HCT116 (cell line): ENCODE results near the gene GGTLC2. TPM values are rescaled to one million over a fixed set of nuclear protein-coding genes. Genes with fewer than 3 reads are reported as not detected.
"Not testable (repeated sequence)": the region's sequence is repeated elsewhere in the genome, so short reads cannot be mapped to it uniquely, and the experiment has no call there.

Experiments used
- ATAC-seq: fragments of 200-7000 bp; cut with Tn5 transposase; 2 replicates; pipeline ENCODE4 v1.9.1; 2020; ENCODE audit warnings: mild to moderate bottlenecking, moderate library complexity
- Bru-seq: library from RNA; stranded (reverse); fragments of 400-500 nt; gene quantifications from one replicate; lab custom pipeline; 2021; lab: Mats Ljungman, UMichigan
- BruChase-seq, 2 experiments: library from RNA; stranded (reverse); fragments of 400-500 nt; gene quantifications; one replicate each; lab custom pipeline; 2021; lab: Mats Ljungman, UMichigan
- BruUV-seq: library from RNA; stranded (reverse); fragments of 400-500 nt; replicated peaks from 2 replicates; lab custom pipeline; 2021; lab: Mats Ljungman, UMichigan
- CTCF ChIA-PET: fragments of 300-600 bp; sonication (Branson Sonifier 250); formaldehyde crosslinking; loops from one replicate; lab custom pipeline; 2021; ENCODE audit warnings: antibody characterized with exemption; lab: Charles Lee
- POLR2A ChIA-PET: fragments of 300-600, 350-600 bp; sonication (Branson Sonifier 250); formaldehyde crosslinking; loops from one replicate; lab custom pipeline; 2021; ENCODE audit warnings: antibody characterized with exemption; lab: Charles Lee
- RAD21 ChIA-PET, 2 experiments: fragments of 300-600 bp; sonication (Branson Sonifier 250); formaldehyde crosslinking; loops; one replicate each; lab custom pipeline; 2023; ENCODE audit warnings: low total read pairs in 2 of 2; ENCODE audit not compliant: uncharacterized antibody in 2 of 2, unreplicated experiment in 2 of 2, low non-redundant PET in 1 of 2; lab: Charles Lee
- DNase-seq: peaks from one replicate; pipeline ENCODE4 v3.0.0-alpha.2; 2010; ENCODE audit warnings: low read depth, low spot score
- H2AFZ ChIP-seq: fragments of 200-600 bp; shearing (Covaris generic), sonication (generic); 2 replicates; pipeline ENCODE4 v1.6.1; 2017; ENCODE audit warnings: low read depth, mixed run types, mixed read lengths, antibody characterized with exemption, low read length; ENCODE audit not compliant: poor library complexity, severe bottlenecking
- H3K27ac ChIP-seq: 2 replicates; pipeline ENCODE4 v1.5.1; 2012; ENCODE audit warnings: low read depth, low read length
- H3K27me3 ChIP-seq: fragments of 200-600 bp; sonication (generic); 2 replicates; pipeline ENCODE4 v1.6.1; 2016; ENCODE audit warnings: mixed run types, low read length, mixed read lengths; ENCODE audit not compliant: insufficient read depth
- H3K36me3 ChIP-seq, 2 experiments: fragments of 200-500 bp in 1 of 2; fragments of 200-600 bp in 1 of 2; sonication (Bioruptor generic) in 1 of 2; sonication (generic) in 1 of 2; 2 replicates each; pipeline versions ENCODE4 v1.5.1 to v1.6.1; 2014 to 2016; ENCODE audit warnings: low read length in 2 of 2, inconsistent platforms in 1 of 2, mixed read lengths in 1 of 2, mixed run types in 1 of 2; ENCODE audit not compliant: insufficient read depth in 2 of 2, control insufficient read depth in 1 of 2
- H3K4me1 ChIP-seq, 2 experiments: fragments of 200-600 bp in 1 of 2; sonication (generic) in 1 of 2; 2 replicates each; pipeline versions ENCODE4 v1.5.1 to v1.6.1; 2012 to 2017; ENCODE audit warnings: low read length in 2 of 2, inconsistent platforms in 1 of 2, mild to moderate bottlenecking in 1 of 2, mixed read lengths in 1 of 2, mixed run types in 1 of 2, moderate library complexity in 1 of 2; ENCODE audit not compliant: insufficient read depth in 2 of 2, control insufficient read depth in 1 of 2
- H3K4me2 ChIP-seq: fragments of 200-600 bp; sonication (generic); 2 replicates; pipeline ENCODE4 v1.6.1; 2017; ENCODE audit warnings: mixed run types, low read length, mixed read lengths
- H3K4me3 ChIP-seq, 2 experiments: fragments of 200-600 bp in 1 of 2; sonication (generic) in 1 of 2; replicated peaks in 1 of 2; 2 replicates each; pipeline ENCODE4 v1.5.1; 2011 to 2016; ENCODE audit warnings: low read length in 2 of 2, control low read depth in 1 of 2, low read depth in 1 of 2, mild to moderate bottlenecking in 1 of 2, mixed read lengths in 1 of 2, mixed run types in 1 of 2
- H3K79me2 ChIP-seq: fragments of 200-600 bp; sonication (generic); 2 replicates; pipeline ENCODE4 v1.6.1; 2017; ENCODE audit warnings: mild to moderate bottlenecking, mixed run types, low read length, moderate library complexity, mixed read lengths; ENCODE audit not compliant: insufficient read depth
- H3K9ac ChIP-seq: fragments of 200-600 bp; sonication (generic); 2 replicates; pipeline ENCODE4 v1.6.1; 2016; ENCODE audit warnings: low read length, mixed read lengths
- H3K9me2 ChIP-seq: fragments of 200-600 bp; sonication (generic), shearing (Covaris generic); 2 replicates; pipeline ENCODE4 v1.6.1; 2017; ENCODE audit warnings: mixed run types, mild to moderate bottlenecking, moderate library complexity; ENCODE audit not compliant: insufficient read depth
- H3K9me3 ChIP-seq, 2 experiments: fragments of 200-500 bp in 1 of 2; fragments of 200-600 bp in 1 of 2; sonication (Bioruptor generic) in 1 of 2; sonication (generic) in 1 of 2; 2 replicates each; pipeline ENCODE4 v1.6.1; 2014 to 2017; ENCODE audit warnings: low read length in 2 of 2, mixed read lengths in 2 of 2, inconsistent platforms in 1 of 2, low read depth in 1 of 2, mild to moderate bottlenecking in 1 of 2, mixed run types in 1 of 2, moderate library complexity in 1 of 2; ENCODE audit not compliant: control insufficient read depth in 1 of 2, insufficient read depth in 1 of 2
- H4K20me1 ChIP-seq: fragments of 200-600 bp; sonication (generic), shearing (Covaris generic); 2 replicates; pipeline ENCODE4 v1.6.1; 2017; ENCODE audit warnings: mixed run types, mild to moderate bottlenecking, moderate library complexity; ENCODE audit not compliant: insufficient read depth
- CBX3 ChIP-seq: IDR thresholded peaks from 2 replicates; pipeline ENCODE4 v1.6.1; 2012; ENCODE audit warnings: low read depth
- ELF1 ChIP-seq: IDR thresholded peaks from 2 replicates; pipeline ENCODE4 v1.6.1; 2012; ENCODE audit warnings: low read depth, borderline replicate concordance
- MAX ChIP-seq: IDR thresholded peaks from 2 replicates; pipeline ENCODE4 v1.6.1; 2012
- SP1 ChIP-seq: IDR thresholded peaks from 2 replicates; pipeline ENCODE4 v1.6.1; 2012; ENCODE audit warnings: low read depth
- TCF7L2 ChIP-seq: IDR thresholded peaks from 2 replicates; pipeline ENCODE4 v1.7.0; 2011; ENCODE audit warnings: borderline replicate concordance, inconsistent platforms; ENCODE audit not compliant: insufficient read depth, insufficient read length; ENCODE audit errors: extremely low read depth
- intact Hi-C: fragments of 100-400 bp; cut with micrococcal nuclease; formaldehyde crosslinking; loops from 2 replicates; pipeline ENCODE4 v1.10.0; 2022
- long read RNA-seq: library from polyadenylated mRNA; unstranded; transcript quantifications from one replicate; pipeline ENCODE4 v2.0.0, GENCODE V29; 2021; ENCODE audit not compliant: unreplicated experiment
- polyA plus RNA-seq: library from polyadenylated mRNA; unstranded; fragments of >200 nt; gene quantifications from 2 replicates; pipeline ENCODE4 v1.2.1, GENCODE V29; 2012; ENCODE audit warnings: missing spikeins
- total RNA-seq: library from RNA; stranded (reverse); gene quantifications from one replicate; pipeline ENCODE4 v1.2.1, GENCODE V29; 2021; ENCODE audit not compliant: unreplicated experiment
- TF ChIP-seq, protein P1 (sequence below): IDR thresholded peaks from 2 replicates; pipeline ENCODE4 v1.6.1; 2011; ENCODE audit warnings: mild to moderate bottlenecking, low read length, moderate library complexity; ENCODE audit not compliant: insufficient replicate concordance; ENCODE audit errors: extremely low read depth

The GGTLC2 gene
- total RNA-seq (not detected), Bru-seq, nascent RNA (not detected), BruChase-seq, experiment 1, labeled RNA remaining after a 6-hour chase (not detected), BruChase-seq, experiment 2, labeled RNA remaining after a 2-hour chase (not detected)
- not detected in 2 replicates for polyA plus RNA-seq
- long read RNA-seq: 0 reads

- H3K4me1 ChIP-seq, DNase-seq, H2AFZ ChIP-seq, H3K27me3 ChIP-seq, ATAC-seq, H3K27ac ChIP-seq, H3K36me3 ChIP-seq, H3K4me2 ChIP-seq, H3K79me2 ChIP-seq, RAD21 ChIA-PET, intact Hi-C loops, H3K4me3 ChIP-seq, H4K20me1 ChIP-seq, H3K9me3 ChIP-seq, BruUV-seq, H3K9me2 ChIP-seq, CTCF ChIA-PET, H3K9ac ChIP-seq, POLR2A ChIA-PET: not testable (repeated sequence)
These were observed at the start of gene GGTLC2 for GRCh38 chr22:22644314-22644713. TSS of gene GGTLC2 (plus strand) at chr22:22644614. CDS start at chr22:22646346, 1,732 bp downstream.

DNA sequence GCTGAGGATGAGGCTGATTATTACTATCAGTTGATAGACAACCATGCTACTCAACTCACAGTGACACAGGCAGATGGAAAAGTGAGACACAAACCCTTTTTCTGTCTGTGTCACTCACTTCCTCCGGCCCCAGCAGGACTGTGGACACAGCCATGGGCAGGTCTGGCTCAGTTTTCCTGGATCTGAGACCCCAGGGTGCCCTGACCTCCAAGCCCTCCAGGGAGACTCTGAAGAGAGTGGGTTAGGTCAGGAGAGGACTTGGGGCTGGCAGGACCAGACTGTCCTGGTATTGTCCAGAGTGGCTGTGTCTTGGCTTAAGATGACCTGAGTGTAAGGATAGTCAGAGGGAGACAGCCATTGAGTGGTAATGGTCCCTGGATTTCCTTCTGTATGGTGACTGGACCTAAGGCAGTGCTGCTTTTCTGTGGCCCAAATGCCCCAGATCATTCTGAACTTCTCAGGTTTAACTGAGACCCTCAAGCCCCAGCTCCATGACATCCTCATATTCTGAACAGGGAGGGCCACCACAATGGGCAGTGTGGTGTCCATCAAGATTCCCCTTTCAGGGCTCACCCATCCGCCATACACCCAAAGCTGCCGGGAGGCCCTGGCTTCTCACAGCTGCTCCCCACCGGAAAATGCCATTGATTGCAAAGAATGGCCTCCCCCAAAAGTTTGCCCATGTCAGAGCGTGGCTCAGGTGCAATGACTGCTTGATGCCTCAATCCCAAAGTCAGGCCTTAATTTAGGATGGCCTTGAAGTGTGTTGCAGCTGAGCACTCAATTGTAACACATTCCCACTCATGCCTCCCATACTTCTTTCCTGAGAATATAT, 49.2 kb upstream of the GGTLC2 start:
- ChIA-PET RAD21 (no interaction called here), POLR2A (no interaction called here), CTCF (no interaction called here)
- Histone ChIP-seq H3K27ac (no peak overlapping the region), H3K4me2 (no peak overlapping the region), H2AFZ (no peak overlapping the region), H3K9ac (no peak overlapping the region), H3K9me3 (no peaks in the 10 kb centered on the region), H3K4me3 (no peak overlapping the region), H3K79me2 (no peaks in the 10 kb centered on the region), H3K9me2 (no peaks in the 10 kb centered on the region), H4K20me1 (no peaks in the 10 kb centered on the region), H3K27me3 (no peaks in the 10 kb centered on the region), H3K36me3 (no peaks in the 10 kb centered on the region)
- no TSS peak for BruUV-seq
- no peak for ATAC-seq
- intact Hi-C loops: no loop called here
- TF ChIP-seq SP1 (no peak), CBX3 (no peak), TCF7L2 (no peak), ELF1 (no peak), MAX (no peak)
- TF ChIP-seq, protein P1, sequence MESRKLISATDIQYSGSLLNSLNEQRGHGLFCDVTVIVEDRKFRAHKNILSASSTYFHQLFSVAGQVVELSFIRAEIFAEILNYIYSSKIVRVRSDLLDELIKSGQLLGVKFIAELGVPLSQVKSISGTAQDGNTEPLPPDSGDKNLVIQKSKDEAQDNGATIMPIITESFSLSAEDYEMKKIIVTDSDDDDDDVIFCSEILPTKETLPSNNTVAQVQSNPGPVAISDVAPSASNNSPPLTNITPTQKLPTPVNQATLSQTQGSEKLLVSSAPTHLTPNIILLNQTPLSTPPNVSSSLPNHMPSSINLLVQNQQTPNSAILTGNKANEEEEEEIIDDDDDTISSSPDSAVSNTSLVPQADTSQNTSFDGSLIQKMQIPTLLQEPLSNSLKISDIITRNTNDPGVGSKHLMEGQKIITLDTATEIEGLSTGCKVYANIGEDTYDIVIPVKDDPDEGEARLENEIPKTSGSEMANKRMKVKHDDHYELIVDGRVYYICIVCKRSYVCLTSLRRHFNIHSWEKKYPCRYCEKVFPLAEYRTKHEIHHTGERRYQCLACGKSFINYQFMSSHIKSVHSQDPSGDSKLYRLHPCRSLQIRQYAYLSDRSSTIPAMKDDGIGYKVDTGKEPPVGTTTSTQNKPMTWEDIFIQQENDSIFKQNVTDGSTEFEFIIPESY: no peak
- TF ChIP-seq, all 23 proteins: peak for 0
- DNase-seq: no peak
- peaks cover 0 to 3% of the 10 kb centered on the region in 2 experiments; a peak in 1 of 4 replicates for H3K4me1 ChIP-seq
